IPS-20b (cell line): ENCODE results near the gene CSNK1D.
A peak's percentile ranks its signal among the peaks of the same experiment; 100 is the strongest.

Source experiments
- H3K27ac ChIP-seq: one replicate; pipeline ENCODE4 v1.5.1; 2013; ENCODE audit warnings: low read length
- H3K27me3 ChIP-seq: 2 replicates; pipeline ENCODE4 v1.6.1; 2013; ENCODE audit warnings: mild to moderate bottlenecking, low read length, inconsistent platforms; ENCODE audit not compliant: insufficient read depth
- H3K36me3 ChIP-seq: 2 replicates; pipeline ENCODE4 v1.6.1; 2013; ENCODE audit warnings: low read depth, mild to moderate bottlenecking, inconsistent platforms, low read length, moderate library complexity; ENCODE audit not compliant: insufficient read depth
- H3K4me1 ChIP-seq: 2 replicates; pipeline ENCODE4 v1.6.1; 2013; ENCODE audit warnings: mild to moderate bottlenecking, control low read depth, inconsistent platforms, low read length, moderate library complexity; ENCODE audit not compliant: insufficient read depth
- H3K4me3 ChIP-seq: 2 replicates; pipeline ENCODE4 v1.5.1; 2013; ENCODE audit warnings: mild to moderate bottlenecking, low read length, inconsistent platforms
- H3K9ac ChIP-seq: 2 replicates; pipeline ENCODE4 v1.6.1; 2013; ENCODE audit warnings: low read depth, mild to moderate bottlenecking, inconsistent platforms, low read length, moderate library complexity
- H3K9me3 ChIP-seq: 2 replicates; pipeline ENCODE4 v1.6.1; 2013; ENCODE audit warnings: mild to moderate bottlenecking, low read depth, low read length, inconsistent platforms; ENCODE audit not compliant: insufficient read depth

The CSNK1D gene

DNA sequence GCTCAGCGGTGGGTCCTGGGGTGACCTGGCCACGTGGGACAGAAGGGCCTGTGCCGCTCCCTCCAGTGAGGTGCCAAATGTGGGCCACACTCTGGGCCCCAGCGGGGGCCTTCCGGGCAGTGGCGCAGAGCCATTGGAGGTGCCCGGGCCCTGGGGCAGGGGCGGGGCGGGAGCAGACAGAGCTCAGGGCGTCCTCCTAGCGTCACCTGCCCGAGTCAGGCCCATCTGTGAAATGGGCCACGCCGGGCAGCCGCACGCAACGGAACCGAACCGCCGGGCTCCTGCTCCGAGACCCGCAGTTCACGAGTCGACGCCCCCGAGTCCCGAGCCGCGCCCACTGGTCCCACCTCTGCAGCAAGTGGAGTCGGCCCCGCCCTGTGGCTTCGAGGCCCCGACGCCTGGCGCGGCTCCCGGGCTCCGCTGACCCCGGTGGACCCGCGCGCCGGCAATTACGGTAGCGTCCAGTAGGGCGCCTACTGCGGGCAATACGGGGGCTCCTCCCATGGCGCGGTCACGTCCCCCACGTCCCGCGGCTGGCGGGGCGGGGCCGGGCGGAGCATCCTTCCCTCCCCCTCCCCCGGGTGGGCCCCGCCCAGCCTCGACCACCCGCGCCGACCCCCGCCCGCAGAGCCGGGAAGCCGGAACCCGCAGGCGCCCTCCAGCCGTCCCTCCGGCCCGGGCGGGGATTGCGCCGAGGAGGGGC is 42.7 kb downstream of the CSNK1D start:
- Histone ChIP-seq H3K9ac (no peak overlapping the region), H3K27me3 (peaks cover 64% of the 10 kb centered on the region), H3K4me3 (peak overlapping the region; percentile 59; the same call in 1 of the 2 replicates), H3K4me1 (no peaks in the 10 kb centered on the region), H3K27ac (no peak overlapping the region), H3K36me3 (no peaks in the 10 kb centered on the region), H3K9me3 (no peaks in the 10 kb centered on the region)

GRCh38 chr17:82229698-82230608 is 43.5 kb downstream of the CSNK1D start:
- Histone ChIP-seq H3K4me1 (no peaks in the 10 kb centered on the region), H3K9me3 (no peaks in the 10 kb centered on the region), H3K4me3 (peak overlapping the region; percentile 22; the same call in 1 of the 2 replicates), H3K9ac (no peak overlapping the region), H3K27ac (no peak overlapping the region), H3K36me3 (no peaks in the 10 kb centered on the region), H3K27me3 (peaks cover 64% of the 10 kb centered on the region)

GRCh38 chr17:82228842-82229697 is 44.4 kb downstream of the CSNK1D start, which contains the start of gene SLC16A3:
TSS of gene SLC16A3 (plus strand) at chr17:82229042. CDS start at chr17:82236009, 6,967 bp downstream.
- Histone ChIP-seq H3K27me3 (peaks cover 64% of the 10 kb centered on the region), H3K9ac (no peak within 1 kb of the TSS), H3K27ac (no peak within 1 kb of the TSS), H3K36me3 (no peaks in the 10 kb centered on the region), H3K4me3 (peak within 1 kb of the TSS; percentile 30; the same call in 1 of the 2 replicates), H3K4me1 (no peaks in the 10 kb centered on the region), H3K9me3 (no peaks in the 10 kb centered on the region)

- no peak overlapping the region for H3K27ac ChIP-seq
- H3K9me3 ChIP-seq: no peaks in the 10 kb centered on the region
- H3K4me3 ChIP-seq: peak overlapping the region; percentile 30; the same call in 1 of the 2 replicates
- no peaks in the 10 kb centered on the region for H3K36me3 ChIP-seq
- H3K9ac ChIP-seq: no peak overlapping the region
- peaks cover 64% of the 10 kb centered on the region for H3K27me3 ChIP-seq
- H3K4me1 ChIP-seq: no peaks in the 10 kb centered on the region
Observed at GRCh38 chr17:82228278-82228841, 45.1 kb downstream of the CSNK1D start.

DNA sequence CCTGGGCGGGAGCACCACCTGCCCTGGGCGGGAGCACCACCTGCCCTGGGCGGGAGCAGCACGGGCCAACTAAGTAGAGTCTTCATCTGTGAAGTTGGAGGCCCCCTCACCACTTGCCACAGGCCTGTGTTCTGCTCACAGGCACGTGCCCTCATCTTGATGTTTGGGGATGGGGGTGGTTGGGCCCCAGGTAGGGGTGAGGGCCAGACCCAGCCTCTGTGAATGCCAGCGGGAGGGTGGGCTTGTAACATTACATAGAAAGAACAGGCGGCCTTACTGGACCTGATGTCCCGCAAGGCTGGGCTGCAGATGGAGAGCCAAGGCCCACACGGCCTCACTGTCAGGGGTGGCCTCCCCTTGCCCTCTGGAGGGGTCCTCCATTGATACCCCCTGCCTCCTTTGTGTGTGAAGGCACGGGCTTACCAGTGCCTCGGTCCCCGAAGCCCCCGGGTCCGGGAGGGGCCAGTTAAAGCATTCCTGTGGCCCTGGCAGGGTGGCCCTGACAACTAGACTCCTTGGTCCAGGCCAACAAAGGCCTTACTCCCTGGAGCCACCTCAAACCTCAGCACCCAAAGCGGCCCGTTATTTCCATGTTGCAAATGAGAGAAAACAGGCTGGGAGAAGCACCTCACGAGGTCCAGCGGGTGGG is 45.7 kb downstream of the CSNK1D start:
- H3K9me3 ChIP-seq: no peaks in the 10 kb centered on the region
- H3K27ac ChIP-seq: no peak overlapping the region
- H3K4me3 ChIP-seq: peak overlapping the region; percentile 30; the same call in 1 of the 2 replicates

GRCh38 chr17:82226809-82227628 is 46.5 kb downstream of the CSNK1D start:
- H3K9ac ChIP-seq: no peak overlapping the region
- no peaks in the 10 kb centered on the region for H3K9me3 ChIP-seq
- no peak overlapping the region for H3K4me3 ChIP-seq
- H3K4me1 ChIP-seq: no peaks in the 10 kb centered on the region
- peaks cover 58% of the 10 kb centered on the region for H3K27me3 ChIP-seq
- no peaks in the 10 kb centered on the region for H3K36me3 ChIP-seq
- no peak overlapping the region for H3K27ac ChIP-seq

More for the DNA sequence above, 45.7 kb downstream of the CSNK1D start:
- no peaks in the 10 kb centered on the region for H3K36me3 ChIP-seq
- H3K27me3 ChIP-seq: peaks cover 64% of the 10 kb centered on the region
- no peak overlapping the region for H3K9ac ChIP-seq
- H3K4me1 ChIP-seq: no peaks in the 10 kb centered on the region

- no peak overlapping the region for H3K9ac ChIP-seq
- no peaks in the 10 kb centered on the region for H3K36me3 ChIP-seq
- peaks cover 55% of the 10 kb centered on the region for H3K27me3 ChIP-seq
- H3K4me1 ChIP-seq: no peaks in the 10 kb centered on the region
- no peaks in the 10 kb centered on the region for H3K9me3 ChIP-seq
- no peak overlapping the region for H3K4me3 ChIP-seq
- H3K27ac ChIP-seq: no peak overlapping the region
Observed at GRCh38 chr17:82226146-82226808, 47.2 kb downstream of the CSNK1D start.

DNA sequence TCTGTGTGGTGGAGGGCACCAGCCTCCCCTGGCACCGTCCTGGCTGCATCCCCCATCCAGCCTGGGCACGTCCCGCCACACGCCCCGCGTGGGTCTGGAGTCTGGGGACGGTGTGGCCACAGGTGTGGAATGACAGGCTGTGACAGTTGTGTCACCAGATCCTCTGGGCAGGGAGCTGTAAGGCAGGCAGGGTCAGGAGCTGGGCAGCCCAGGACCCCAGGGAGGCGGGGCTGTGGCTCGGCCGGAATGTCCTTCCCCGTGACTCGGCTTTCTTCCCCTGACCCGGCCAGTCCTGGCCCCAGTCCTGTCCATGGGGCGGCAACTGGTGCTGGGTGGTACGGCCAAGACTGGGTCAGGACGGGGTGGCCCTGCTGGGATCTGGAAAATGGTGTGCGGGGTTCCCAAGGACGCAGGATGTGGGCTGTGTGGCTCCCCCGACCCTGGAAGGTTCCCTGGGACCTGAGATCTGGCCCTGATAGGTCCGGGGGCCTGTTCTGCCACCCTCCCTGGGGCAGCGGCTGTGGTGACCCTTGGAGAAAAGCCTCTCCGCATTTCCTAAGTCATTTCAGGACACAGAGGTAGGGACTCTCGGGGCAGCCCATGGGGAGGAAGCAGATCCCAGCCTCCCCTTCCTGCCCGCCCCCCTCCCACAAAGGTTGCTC is 48.0 kb downstream of the CSNK1D start:
- H3K27me3 ChIP-seq: peaks cover 50% of the 10 kb centered on the region
- H3K4me3 ChIP-seq: no peak overlapping the region
- no peak overlapping the region for H3K27ac ChIP-seq
- H3K36me3 ChIP-seq: no peaks in the 10 kb centered on the region
- no peaks in the 10 kb centered on the region for H3K9me3 ChIP-seq
- no peak overlapping the region for H3K9ac ChIP-seq
- no peaks in the 10 kb centered on the region for H3K4me1 ChIP-seq

DNA sequence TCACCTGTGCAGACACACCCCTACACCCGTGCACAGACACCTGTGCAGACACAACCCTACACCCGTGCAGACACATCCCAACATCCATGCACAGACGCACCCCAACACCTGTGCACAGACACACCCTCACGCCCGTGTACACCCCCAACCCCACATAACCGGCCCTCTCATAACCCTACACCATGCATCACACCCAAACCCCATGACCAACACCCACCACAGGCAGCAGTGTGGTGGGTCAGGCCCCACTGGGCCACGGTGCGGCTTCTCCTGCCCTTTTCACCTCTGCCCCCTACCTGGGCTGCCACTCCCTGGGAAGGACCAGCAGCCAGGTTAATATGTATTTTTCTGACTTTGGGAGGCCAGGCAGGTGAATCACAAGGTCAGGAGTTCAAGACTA is 48.8 kb downstream of the CSNK1D start:
- H3K4me3 ChIP-seq: no peak overlapping the region
- H3K27me3 ChIP-seq: peaks cover 41% of the 10 kb centered on the region
- H3K4me1 ChIP-seq: no peaks in the 10 kb centered on the region
- no peak overlapping the region for H3K9ac ChIP-seq
- H3K27ac ChIP-seq: no peak overlapping the region
- H3K9me3 ChIP-seq: no peaks in the 10 kb centered on the region
- no peaks in the 10 kb centered on the region for H3K36me3 ChIP-seq
